Tracheal epithelial cell (primary cell): ENCODE measurements around the gene ZNF428. TPM values are rescaled to one million over a fixed set of nuclear protein-coding genes. Genes with fewer than 3 reads are reported as not detected.

ENCODE experiments used
- total RNA-seq: library from RNA; depleted of rRNA; stranded (reverse); fragments of >200 nt; gene quantifications from 2 replicates; pipeline ENCODE4 v1.2.1, GENCODE V29; 2014

The ZNF428 gene, protein sequence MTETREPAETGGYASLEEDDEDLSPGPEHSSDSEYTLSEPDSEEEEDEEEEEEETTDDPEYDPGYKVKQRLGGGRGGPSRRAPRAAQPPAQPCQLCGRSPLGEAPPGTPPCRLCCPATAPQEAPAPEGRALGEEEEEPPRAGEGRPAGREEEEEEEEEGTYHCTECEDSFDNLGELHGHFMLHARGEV
- 17.1 and 23.1 TPM in 2 replicates for total RNA-seq

DNA sequence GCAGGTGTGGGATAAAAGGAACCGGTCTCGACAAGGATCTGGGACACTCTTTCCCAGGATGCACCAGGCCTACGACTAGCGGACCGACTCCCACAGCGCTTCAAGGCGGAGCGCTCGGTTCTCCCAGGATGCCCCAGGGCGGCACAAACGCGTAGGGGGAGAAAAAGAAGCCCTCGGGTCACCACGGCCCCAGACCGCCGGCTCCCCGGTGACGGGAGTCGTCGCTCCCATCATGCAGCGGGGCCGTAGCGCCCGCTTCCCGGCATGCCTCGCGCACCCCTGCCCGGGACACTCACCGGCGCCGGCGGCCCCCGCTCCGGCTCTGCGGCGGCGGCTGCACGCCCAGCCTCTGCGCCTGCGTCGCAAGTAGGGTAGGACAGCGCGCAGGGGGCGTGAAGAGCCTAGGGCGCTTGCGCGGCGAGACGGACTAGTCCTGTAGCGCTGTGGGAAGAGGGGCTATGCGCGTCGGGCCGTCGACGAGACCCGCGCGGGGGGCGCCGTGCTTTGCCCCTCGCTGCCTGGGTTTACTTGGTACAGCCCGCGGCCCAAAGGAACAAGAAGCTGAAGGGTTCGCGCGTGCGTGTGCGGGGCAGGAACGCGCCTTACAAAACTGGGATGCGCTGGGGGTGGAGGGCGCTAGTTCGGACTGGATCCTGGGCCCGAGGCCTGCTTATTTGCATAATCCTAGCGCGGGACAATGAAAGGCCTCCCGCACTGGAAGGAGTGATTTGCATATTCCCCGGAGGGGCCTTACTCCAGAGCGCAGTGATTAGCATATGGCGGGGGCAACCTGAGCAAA lies at the start of gene ZNF428:
TSS of gene ZNF428 (minus strand) at position 368 of the 799 bp plus-strand sequence. CDS start 5,325 bp downstream, outside the sequence.

DNA sequence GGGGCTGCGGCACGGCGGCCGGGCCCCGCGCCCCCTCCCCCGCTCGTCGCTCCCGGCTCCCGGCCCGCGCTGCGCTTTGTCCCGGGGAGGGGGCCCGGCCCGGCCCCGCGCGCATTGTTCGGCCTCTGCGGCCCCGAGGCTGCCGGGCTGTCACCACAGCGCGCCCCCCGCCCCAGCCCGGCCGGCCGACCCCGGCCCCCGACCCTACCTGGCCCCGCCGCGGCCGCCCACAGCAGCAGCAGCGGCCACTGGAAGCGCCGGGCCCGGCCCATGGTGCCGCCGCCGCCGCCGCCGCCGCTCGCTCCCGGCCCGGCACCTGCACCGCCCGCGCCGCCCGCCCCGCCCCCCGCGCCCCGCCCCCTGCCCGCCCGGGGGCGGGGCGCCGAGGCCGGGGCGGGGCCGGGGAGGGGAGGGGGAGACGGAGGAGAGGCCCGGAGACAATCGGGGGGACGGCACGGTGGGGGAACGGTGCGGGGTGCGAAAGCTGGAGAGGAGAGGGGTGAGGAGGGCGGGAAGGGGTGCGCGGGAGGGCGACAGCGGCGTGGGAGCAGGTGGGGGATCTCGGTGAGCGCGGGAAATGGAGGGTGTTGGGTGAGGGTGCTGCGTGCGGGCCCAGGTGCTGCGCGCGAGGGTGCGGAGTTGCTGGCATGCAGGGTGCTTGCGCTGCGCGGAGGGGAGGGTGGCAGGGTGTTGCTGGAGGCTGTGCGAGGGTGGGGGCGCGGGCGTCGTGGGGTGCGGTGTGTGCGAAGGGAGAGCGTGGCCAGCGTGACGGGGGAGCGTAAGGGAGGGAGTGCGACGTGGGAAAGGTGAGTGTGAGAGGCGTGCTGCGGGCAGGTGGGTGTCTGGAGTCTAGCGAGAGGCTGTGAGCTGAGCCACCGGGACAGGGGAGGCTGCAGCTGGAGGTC lies 20.3 kb upstream of the ZNF428 start, which contains the start of gene CADM4:
TSS of gene CADM4 (minus strand) at position 332 of the 905 bp plus-strand sequence. CDS start at position 272, 60 bp downstream.

DNA sequence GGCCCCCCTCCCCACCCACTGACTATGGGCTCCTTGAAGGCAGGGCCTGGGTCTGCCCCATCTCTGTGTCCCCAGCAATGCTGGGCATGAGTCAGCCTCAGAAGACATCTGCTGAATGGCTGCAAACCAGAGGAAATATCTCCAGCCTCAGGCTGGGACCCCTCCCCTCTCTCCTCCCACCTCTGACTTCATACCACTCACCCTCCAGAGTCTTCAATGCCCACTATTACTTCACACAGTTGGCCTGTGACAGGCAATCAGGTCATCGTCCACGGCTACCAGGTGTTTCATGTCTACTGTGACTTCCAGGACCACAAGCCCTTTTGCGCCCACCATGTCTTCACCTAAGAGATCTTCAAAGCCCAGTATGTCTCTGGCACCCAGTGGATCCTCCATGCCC lies 7.6 kb downstream of the ZNF428 start, which contains the start of gene SRRM5:
TSS of gene SRRM5 (plus strand) at position 301 of the 400 bp plus-strand sequence. CDS start at position 335, 34 bp downstream.

DNA sequence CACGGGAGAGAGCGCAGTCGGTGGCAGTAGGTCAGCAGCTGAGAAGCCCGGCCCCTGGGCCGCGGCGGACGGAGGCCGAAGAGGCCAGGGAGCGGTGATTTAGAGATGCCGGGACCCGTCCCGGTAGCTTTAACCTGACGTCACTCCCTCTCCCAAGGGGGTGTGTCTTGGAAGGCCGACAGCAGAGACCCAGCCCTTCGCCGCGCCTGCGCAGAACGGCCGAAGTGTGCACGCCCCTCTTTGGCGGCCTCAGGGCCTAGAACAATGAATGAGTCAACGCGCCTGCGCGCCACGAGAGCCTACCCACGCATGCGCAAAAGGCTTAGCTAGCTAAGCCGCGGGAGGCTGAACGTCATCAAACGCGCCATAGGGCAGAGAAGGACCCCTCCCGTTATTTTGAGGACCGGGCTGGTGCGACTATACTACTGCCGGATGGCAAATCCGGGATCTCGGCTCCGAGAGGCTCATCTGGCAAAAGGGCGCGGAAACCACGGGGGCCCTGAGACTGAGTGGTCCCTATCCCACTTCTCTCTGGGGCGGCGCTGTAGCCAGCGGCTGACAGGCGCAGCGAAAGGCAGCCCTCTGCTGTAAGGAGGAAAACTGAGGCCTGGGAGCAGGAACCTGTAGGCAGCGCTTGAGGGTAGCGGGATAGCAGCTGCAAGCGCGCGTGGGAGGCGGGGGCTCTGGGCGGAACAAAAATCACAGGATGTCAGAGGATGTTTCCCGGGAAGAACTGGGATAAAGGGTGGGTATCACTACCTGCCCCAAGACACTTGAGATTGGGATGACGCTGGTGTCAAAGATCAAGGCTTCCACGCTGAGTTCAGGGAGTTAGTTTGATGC lies 23.2 kb downstream of the ZNF428 start, which contains the start of the genes IRGQ and ZNF576:
TSS of gene IRGQ (minus strand) at position 136 of the 843 bp plus-strand sequence. CDS start 796 bp downstream, outside the sequence.
TSS of gene ZNF576 (plus strand) at position 597 of the 843 bp plus-strand sequence. CDS start 514 bp downstream, outside the sequence.

DNA sequence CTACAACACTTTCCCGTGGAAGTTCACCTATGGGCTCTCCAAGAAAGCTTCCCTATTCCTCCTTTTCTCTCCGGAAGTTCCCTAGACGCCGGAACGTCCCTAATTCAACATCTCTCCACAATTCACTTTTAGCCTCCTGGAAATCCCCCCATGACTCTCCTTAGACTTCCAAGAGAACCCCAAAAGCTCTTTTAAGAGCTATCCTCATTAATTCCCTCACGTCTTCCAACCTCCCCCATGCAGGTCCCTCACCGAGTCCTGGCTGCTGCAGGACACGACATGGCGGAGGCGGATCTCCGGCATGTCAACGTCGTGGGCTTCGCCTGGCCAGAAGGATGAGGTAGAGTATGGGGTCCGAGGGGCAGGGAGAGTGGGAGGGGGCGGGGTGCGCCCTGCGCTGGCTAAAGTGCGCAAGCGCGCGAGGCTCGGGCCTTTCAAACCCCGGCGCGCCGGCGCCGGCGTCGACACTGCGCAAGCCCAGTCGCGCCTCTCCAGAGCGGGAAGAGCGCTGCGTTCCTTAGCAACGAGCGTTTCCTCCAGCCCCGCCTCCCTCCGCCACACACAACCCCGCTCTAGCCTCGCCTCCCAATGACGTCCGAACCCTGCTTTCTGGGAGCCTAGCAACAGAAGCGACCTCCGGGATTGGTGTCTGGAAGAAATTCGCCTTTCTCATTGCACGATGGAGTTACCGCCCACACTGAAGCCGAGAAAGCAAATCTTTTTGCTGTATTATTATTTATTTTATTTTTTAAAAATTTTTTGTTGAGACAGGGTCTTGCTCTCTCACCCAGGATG lies 44.1 kb downstream of the ZNF428 start, which contains the start of the genes PINLYP and XRCC1:
TSS of gene PINLYP (plus strand) at position 646 of the 795 bp plus-strand sequence. CDS start 1,391 bp downstream, outside the sequence.
TSS of gene XRCC1 (minus strand) at position 372 of the 795 bp plus-strand sequence. CDS start at position 303, 69 bp downstream.

Other genes starting within 250 kb of the ZNF428 start
- not detected in 2 replicates for gene TEX101, start 204.7 kb downstream of the ZNF428 start, total RNA-seq
- 4.9 and 13.0 TPM in 2 replicates for gene LYPD3, start 154.0 kb downstream of the ZNF428 start, total RNA-seq
- gene PHLDB3, start 114.9 kb downstream of the ZNF428 start, total RNA-seq = 23.1 and 29.4 TPM in 2 replicates
- 185 and 221 TPM in 2 replicates for gene ETHE1, start 92.4 kb downstream of the ZNF428 start, total RNA-seq
- gene ZNF575, start 86.4 kb downstream of the ZNF428 start, total RNA-seq = not detected in 2 replicates
- gene XRCC1, start 44.1 kb downstream of the ZNF428 start, total RNA-seq = 9.6 and 12.1 TPM in 2 replicates
- gene PINLYP, start 43.8 kb downstream of the ZNF428 start, total RNA-seq = 0.64 and 4.1 TPM in 2 replicates
- gene IRGQ, start 23.5 kb downstream of the ZNF428 start, total RNA-seq = 14.1 and 18.6 TPM in 2 replicates
- 10.8 and 16.2 TPM in 2 replicates for gene ZNF576, start 23.0 kb downstream of the ZNF428 start, total RNA-seq
- gene SRRM5, start 7.5 kb downstream of the ZNF428 start, total RNA-seq = not detected in 2 replicates
- 9.6 and 13.3 TPM in 2 replicates for gene CADM4, start 20.2 kb upstream of the ZNF428 start, total RNA-seq
- gene PLAUR, start 50.5 kb upstream of the ZNF428 start, total RNA-seq = 28.6 and 292 TPM in 2 replicates
- gene IRGC, start 96.4 kb upstream of the ZNF428 start, total RNA-seq = not detected in 2 replicates
- 3.9 and 7.5 TPM in 2 replicates for gene SMG9, start 135.3 kb upstream of the ZNF428 start, total RNA-seq
- 22.8 and 24.8 TPM in 2 replicates for gene KCNN4, start 161.3 kb upstream of the ZNF428 start, total RNA-seq
- gene LYPD5, start 182.8 kb upstream of the ZNF428 start, total RNA-seq = 1.5 and 2.7 TPM in 2 replicates
- gene ZNF283, start 207.7 kb upstream of the ZNF428 start, total RNA-seq = 5.1 and 11.7 TPM in 2 replicates